Measurements from ENCODE around the gene MESP2. TPM values are rescaled to one million over a fixed set of nuclear protein-coding genes. Genes with fewer than 3 reads are reported as not detected.

Gene MESP2
- polyA plus RNA-seq, 1 donor from 2014 or later, result not detected

DNA sequence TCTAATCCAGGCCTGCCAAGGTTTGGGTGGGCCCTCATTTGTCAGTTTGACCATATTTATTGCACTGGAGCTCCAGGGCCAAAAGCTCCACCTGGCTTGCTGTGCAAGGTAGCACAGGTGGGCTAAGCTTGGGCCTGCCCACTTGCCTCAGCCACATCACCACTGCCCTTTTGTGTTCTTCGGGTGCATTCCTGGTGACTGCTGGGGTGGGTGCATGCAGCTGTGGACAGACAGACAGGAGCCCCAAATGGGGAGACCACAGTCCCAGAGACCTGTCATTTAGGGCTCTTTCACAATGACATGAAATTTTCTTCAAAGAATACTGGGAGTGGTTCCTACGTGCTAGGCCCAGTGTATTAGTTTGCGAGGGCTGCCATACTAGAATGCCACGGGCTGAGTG is 2.7 kb downstream of the MESP2 start:
- no peak overlapping the region for H2AFZ ChIP-seq (ENCODE audit: low read depth, low read length)
- no peaks in the 10 kb centered on the region for H4K20me1 ChIP-seq (ENCODE audit: insufficient read depth)
- H3F3A ChIP-seq (ENCODE audit: insufficient read depth, low read length, poor library complexity, severe bottlenecking), result no peaks in the 10 kb centered on the region
- peaks cover 3% of the 10 kb centered on the region for H3K27me3 ChIP-seq (ENCODE audit: insufficient read depth, low read depth, low read length)
- no peak overlapping the region for H3K27ac ChIP-seq (ENCODE audit: low read length)
- H3K9me3 ChIP-seq (ENCODE audit: low read length), result no peaks in the 10 kb centered on the region
- TF ChIP-seq EP300 (conservative IDR thresholded peaks at IDR 0.05; ENCODE audit: poor library complexity, severe bottlenecking) (no peak), MXI1 (conservative IDR thresholded peaks at IDR 0.05; ENCODE audit: poor library complexity, severe bottlenecking) (no peak), SMC3 (conservative IDR thresholded peaks at IDR 0.05; ENCODE audit: poor library complexity) (no peak), RAD21 (conservative IDR thresholded peaks at IDR 0.05) (no peak), EZH2 (IDR thresholded peaks at IDR 0.05; ENCODE audit: borderline replicate concordance, insufficient read depth, low read length, poor library complexity, severe bottlenecking) (no peak), POLR2AphosphoS5 (IDR thresholded peaks at IDR 0.05) (no peak), TAF1 (IDR thresholded peaks at IDR 0.05; ENCODE audit: low read depth) (no peak)
- TF ChIP-seq, protein P1, sequence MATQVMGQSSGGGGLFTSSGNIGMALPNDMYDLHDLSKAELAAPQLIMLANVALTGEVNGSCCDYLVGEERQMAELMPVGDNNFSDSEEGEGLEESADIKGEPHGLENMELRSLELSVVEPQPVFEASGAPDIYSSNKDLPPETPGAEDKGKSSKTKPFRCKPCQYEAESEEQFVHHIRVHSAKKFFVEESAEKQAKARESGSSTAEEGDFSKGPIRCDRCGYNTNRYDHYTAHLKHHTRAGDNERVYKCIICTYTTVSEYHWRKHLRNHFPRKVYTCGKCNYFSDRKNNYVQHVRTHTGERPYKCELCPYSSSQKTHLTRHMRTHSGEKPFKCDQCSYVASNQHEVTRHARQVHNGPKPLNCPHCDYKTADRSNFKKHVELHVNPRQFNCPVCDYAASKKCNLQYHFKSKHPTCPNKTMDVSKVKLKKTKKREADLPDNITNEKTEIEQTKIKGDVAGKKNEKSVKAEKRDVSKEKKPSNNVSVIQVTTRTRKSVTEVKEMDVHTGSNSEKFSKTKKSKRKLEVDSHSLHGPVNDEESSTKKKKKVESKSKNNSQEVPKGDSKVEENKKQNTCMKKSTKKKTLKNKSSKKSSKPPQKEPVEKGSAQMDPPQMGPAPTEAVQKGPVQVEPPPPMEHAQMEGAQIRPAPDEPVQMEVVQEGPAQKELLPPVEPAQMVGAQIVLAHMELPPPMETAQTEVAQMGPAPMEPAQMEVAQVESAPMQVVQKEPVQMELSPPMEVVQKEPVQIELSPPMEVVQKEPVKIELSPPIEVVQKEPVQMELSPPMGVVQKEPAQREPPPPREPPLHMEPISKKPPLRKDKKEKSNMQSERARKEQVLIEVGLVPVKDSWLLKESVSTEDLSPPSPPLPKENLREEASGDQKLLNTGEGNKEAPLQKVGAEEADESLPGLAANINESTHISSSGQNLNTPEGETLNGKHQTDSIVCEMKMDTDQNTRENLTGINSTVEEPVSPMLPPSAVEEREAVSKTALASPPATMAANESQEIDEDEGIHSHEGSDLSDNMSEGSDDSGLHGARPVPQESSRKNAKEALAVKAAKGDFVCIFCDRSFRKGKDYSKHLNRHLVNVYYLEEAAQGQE (IDR thresholded peaks at IDR 0.05; ENCODE audit: borderline replicate concordance), result no peak
- TF ChIP-seq, protein P2, sequence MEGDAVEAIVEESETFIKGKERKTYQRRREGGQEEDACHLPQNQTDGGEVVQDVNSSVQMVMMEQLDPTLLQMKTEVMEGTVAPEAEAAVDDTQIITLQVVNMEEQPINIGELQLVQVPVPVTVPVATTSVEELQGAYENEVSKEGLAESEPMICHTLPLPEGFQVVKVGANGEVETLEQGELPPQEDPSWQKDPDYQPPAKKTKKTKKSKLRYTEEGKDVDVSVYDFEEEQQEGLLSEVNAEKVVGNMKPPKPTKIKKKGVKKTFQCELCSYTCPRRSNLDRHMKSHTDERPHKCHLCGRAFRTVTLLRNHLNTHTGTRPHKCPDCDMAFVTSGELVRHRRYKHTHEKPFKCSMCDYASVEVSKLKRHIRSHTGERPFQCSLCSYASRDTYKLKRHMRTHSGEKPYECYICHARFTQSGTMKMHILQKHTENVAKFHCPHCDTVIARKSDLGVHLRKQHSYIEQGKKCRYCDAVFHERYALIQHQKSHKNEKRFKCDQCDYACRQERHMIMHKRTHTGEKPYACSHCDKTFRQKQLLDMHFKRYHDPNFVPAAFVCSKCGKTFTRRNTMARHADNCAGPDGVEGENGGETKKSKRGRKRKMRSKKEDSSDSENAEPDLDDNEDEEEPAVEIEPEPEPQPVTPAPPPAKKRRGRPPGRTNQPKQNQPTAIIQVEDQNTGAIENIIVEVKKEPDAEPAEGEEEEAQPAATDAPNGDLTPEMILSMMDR (IDR thresholded peaks at IDR 0.05; ENCODE audit: poor library complexity, severe bottlenecking), result no peak
- no peak overlapping the region for H3K4me2 ChIP-seq (ENCODE audit: low read length)
- no peaks in the 10 kb centered on the region for H3K79me2 ChIP-seq (replicated peaks; ENCODE audit: insufficient read depth, low read length)
- no peaks in the 10 kb centered on the region for H3K36me3 ChIP-seq (ENCODE audit: insufficient read depth, low read length)
- no peak overlapping the region for H3K4me3 ChIP-seq (ENCODE audit: low read length)
- no peak overlapping the region for H3K9ac ChIP-seq (ENCODE audit: low read length)
- no peaks in the 10 kb centered on the region for H3K9me2 ChIP-seq (ENCODE audit: insufficient read depth, low read length)

DNA sequence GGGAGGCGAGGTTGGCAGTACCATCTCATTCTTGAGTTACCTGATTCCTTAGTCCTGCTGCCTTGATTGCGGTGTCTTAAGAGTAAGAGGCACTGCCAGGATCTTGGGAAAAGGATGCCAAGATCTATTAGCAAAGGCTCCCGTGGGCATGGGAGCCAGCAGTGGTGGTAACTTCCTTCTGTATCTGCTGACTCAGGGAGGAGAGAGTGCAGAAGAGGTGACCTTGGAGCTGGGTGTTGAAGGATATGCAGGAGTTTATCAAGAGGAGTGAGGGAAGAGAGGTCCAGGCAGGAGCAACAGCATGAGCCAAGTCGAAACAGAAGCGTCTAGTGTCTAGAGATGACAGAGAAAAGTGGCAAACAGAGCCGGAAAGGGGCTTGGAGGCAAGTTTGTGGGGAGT is 4.5 kb downstream of the MESP2 start:
- H3F3A ChIP-seq (ENCODE audit: insufficient read depth, low read length, poor library complexity, severe bottlenecking), result no peaks in the 10 kb centered on the region
- no peaks in the 10 kb centered on the region for H3K36me3 ChIP-seq (ENCODE audit: insufficient read depth, low read length)
- no peak overlapping the region for H3K27ac ChIP-seq (ENCODE audit: low read length)
- peaks cover 3% of the 10 kb centered on the region for H3K27me3 ChIP-seq (ENCODE audit: insufficient read depth, low read depth, low read length)
- H3K79me2 ChIP-seq (replicated peaks; ENCODE audit: insufficient read depth, low read length), result no peaks in the 10 kb centered on the region
- no peaks in the 10 kb centered on the region for H4K20me1 ChIP-seq (ENCODE audit: insufficient read depth)
- H2AFZ ChIP-seq (ENCODE audit: low read depth, low read length), result no peak overlapping the region
- no peaks in the 10 kb centered on the region for H3K9me2 ChIP-seq (ENCODE audit: insufficient read depth, low read length)
- TF ChIP-seq, protein P2 (IDR thresholded peaks at IDR 0.05; ENCODE audit: poor library complexity, severe bottlenecking), result no peak
- TF ChIP-seq SMC3 (conservative IDR thresholded peaks at IDR 0.05; ENCODE audit: poor library complexity) (no peak), POLR2AphosphoS5 (IDR thresholded peaks at IDR 0.05) (no peak), TAF1 (IDR thresholded peaks at IDR 0.05; ENCODE audit: low read depth) (no peak), EZH2 (IDR thresholded peaks at IDR 0.05; ENCODE audit: borderline replicate concordance, insufficient read depth, low read length, poor library complexity, severe bottlenecking) (no peak), RAD21 (conservative IDR thresholded peaks at IDR 0.05) (no peak), MXI1 (conservative IDR thresholded peaks at IDR 0.05; ENCODE audit: poor library complexity, severe bottlenecking) (no peak), EP300 (conservative IDR thresholded peaks at IDR 0.05; ENCODE audit: poor library complexity, severe bottlenecking) (no peak)
- TF ChIP-seq, protein P1 (IDR thresholded peaks at IDR 0.05; ENCODE audit: borderline replicate concordance), result no peak
- H3K4me2 ChIP-seq (ENCODE audit: low read length), result no peak overlapping the region
- no peak overlapping the region for H3K9ac ChIP-seq (ENCODE audit: low read length)
- H3K9me3 ChIP-seq (ENCODE audit: low read length), result no peaks in the 10 kb centered on the region
- no peak overlapping the region for H3K4me3 ChIP-seq (ENCODE audit: low read length)

All from neural cell (in vitro differentiated cells).